Muscle layer of colon (tissue), 2 donors: ENCODE results near the gene JMY.

Experiments used
- H3K27ac ChIP-seq: one replicate; pipeline ENCODE4 v1.7.0; 2013; ENCODE audit warnings: low read depth, mild to moderate bottlenecking, low read length, moderate library complexity
- H3K27me3 ChIP-seq, 2 donors: one replicate each; pipeline ENCODE4 v1.7.0; 2013; ENCODE audit warnings: low read length in 2 of 2, mild to moderate bottlenecking in 2 of 2; ENCODE audit not compliant: insufficient read depth in 2 of 2, control insufficient read depth in 1 of 2
- H3K36me3 ChIP-seq: one replicate; pipeline ENCODE4 v1.7.0; 2013; ENCODE audit warnings: mild to moderate bottlenecking, low read length; ENCODE audit not compliant: insufficient read depth
- H3K4me1 ChIP-seq: one replicate; pipeline ENCODE4 v1.7.0; 2013; ENCODE audit warnings: mild to moderate bottlenecking, low read length; ENCODE audit not compliant: insufficient read depth
- H3K4me3 ChIP-seq, 2 donors: one replicate each; pipeline ENCODE4 v1.7.0; 2013; ENCODE audit warnings: low read length in 2 of 2, low read depth in 1 of 2, mild to moderate bottlenecking in 1 of 2, moderate library complexity in 1 of 2
- H3K9ac ChIP-seq: one replicate; pipeline ENCODE4 v1.7.0; 2013; ENCODE audit warnings: low read length
- H3K9me3 ChIP-seq: one replicate; pipeline ENCODE4 v1.7.0; 2013; ENCODE audit warnings: mild to moderate bottlenecking, low read length
- donor health status: abdominal sarcoma.
- donor health status: Adenocarcinoma of cecum.

JMY gene

DNA sequence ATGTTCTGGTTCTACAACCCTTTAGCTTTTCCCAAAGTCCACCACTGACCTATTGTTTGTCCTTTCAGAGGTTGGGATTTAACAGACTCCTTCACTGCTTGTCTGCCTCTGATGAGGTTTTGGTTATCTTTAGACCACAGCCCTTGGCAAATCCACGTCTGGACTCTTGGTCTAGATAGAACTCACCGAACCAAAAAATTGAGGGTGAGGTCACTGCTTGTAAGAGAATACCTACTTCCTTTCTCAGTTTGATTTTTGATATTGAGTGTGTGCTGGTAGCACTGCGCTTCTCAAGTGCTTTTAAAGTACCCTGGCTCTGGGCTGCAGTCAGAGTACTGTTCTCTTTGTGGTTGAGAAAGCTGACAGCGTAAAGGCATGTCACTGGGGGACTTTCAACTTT, 61.7 kb downstream of the JMY start:
- Histone ChIP-seq H3K9me3 (no peaks in the 10 kb centered on the region), H3K27me3 (no peaks in the 10 kb centered on the region), H3K4me1 (peaks cover 18% of the 10 kb centered on the region), H3K27ac (no peak overlapping the region), H3K9ac (no peak overlapping the region), H3K36me3 (peaks cover 28% of the 10 kb centered on the region), H3K4me3 (no peak overlapping the region)

DNA sequence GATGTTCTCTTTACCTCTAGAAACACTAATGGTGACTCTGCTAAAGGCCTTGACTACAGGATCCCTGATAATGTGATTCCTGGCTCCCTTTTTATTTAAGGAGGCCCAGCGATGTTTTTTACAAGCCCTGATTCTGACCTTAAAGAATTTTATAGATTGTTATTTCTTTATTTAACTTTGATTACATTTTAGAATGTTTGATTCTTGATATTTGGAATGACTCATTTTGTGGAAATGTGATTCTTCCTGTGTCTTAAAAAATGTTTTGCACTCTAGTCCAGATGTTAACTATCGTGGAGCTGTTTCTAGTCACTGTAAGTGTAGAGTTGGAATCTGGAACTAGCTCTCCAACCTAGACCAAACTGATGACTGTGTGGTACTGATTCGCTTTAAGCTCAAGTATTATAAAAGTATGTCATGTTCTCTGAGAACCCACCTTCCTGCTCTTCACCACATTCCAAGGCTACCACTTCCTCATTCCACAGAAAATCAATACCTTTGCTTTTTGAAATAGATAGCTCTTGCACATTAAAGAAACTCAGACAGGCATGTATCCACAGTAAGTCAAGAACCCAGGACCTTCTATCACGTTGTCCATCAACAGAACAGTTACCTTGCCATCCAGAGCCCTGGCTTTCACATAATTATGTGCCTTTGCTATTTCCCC, 65.2 kb downstream of the JMY start:
- H3K9me3 ChIP-seq = no peaks in the 10 kb centered on the region
- H3K4me1 ChIP-seq = peaks cover 14% of the 10 kb centered on the region
- H3K36me3 ChIP-seq = peaks cover 29% of the 10 kb centered on the region
- no peaks in the 10 kb centered on the region for H3K27me3 ChIP-seq
- H3K4me3 ChIP-seq = no peak overlapping the region
- no peak overlapping the region for H3K9ac ChIP-seq
- no peak overlapping the region for H3K27ac ChIP-seq

DNA sequence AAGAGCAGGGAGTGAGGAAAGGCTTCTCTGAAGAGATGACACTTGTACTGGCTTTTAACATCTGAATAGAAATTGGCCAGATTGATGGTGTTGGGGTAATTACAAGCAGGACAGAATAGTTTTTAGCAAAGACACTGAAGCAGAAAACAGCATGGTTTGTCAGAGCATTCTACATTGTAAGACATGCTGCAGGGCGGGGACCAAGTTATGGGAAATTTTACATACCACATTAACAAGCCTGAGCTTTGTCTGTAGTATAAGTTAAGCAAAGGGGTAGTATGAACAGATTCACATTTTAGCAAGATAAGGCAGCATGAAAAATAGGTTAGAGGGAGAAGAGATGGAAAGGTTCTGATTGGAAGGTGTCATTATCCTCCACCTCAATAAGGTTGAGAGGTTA, 66.5 kb downstream of the JMY start:
- Histone ChIP-seq H3K4me1 (peaks cover 4% of the 10 kb centered on the region), H3K27ac (no peak overlapping the region), H3K9me3 (no peaks in the 10 kb centered on the region), H3K9ac (no peak overlapping the region), H3K4me3 (no peak overlapping the region), H3K27me3 (no peaks in the 10 kb centered on the region), H3K36me3 (peaks cover 38% of the 10 kb centered on the region)

DNA sequence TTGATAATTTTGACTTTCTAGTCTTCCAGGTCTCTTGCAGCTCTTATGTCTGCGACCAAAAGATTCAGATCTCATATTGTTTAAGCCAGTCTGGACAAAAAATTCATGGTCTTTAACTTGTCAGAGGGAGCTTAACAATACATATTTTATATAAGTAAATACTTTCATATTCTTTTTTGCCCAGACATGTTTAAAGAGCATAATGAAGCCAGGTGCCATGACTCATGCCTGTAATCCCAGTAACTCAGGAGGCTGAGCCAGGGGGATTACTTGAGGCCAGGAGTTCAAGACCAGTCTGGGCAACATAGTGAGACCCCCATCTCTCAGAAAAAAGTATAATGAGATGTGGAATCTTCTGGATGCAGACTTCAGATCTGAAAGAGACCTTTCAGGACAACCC, 69.8 kb downstream of the JMY start:
- no peak overlapping the region for H3K27ac ChIP-seq
- no peak overlapping the region for H3K9ac ChIP-seq
- H3K9me3 ChIP-seq = no peaks in the 10 kb centered on the region
- H3K27me3 ChIP-seq = no peaks in the 10 kb centered on the region
- peaks cover 32% of the 10 kb centered on the region for H3K36me3 ChIP-seq
- no peaks in the 10 kb centered on the region for H3K4me1 ChIP-seq
- no peak overlapping the region for H3K4me3 ChIP-seq

DNA sequence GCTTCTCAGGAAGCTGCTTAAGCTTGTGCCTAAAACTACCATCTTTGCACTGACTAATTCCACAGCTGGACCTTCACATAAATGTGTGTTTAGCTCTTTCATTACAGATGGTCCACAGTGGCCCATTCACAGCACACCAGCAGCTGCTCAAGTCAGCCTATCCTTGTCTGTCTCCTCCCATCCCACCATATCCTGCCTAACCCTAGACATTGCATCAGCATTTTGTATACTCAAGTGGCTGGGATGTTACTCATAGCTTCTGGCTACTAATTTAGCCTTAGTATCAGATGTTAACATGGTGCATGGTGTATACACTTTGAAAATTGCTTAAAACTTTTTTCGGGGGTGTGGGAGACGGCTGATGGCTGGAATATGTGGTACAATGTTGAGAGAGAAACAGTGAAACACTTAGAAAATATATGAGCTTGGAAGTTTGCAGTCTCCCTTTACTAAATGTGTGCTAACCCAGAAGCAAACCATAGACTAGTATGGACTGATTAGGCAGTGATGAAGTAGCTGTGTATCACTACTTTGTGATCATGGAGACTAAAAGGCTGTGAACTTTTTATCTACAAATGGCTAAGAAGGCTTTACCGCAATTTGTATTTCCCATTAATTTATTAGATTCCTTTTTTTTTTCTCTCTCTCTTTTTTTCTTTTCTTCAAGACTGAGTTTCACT, 83.1 kb downstream of the JMY start:
- Histone ChIP-seq H3K27ac (no peak overlapping the region), H3K4me1 (no peaks in the 10 kb centered on the region), H3K36me3 (peaks cover 38% of the 10 kb centered on the region), H3K9me3 (no peaks in the 10 kb centered on the region), H3K27me3 (no peaks in the 10 kb centered on the region), H3K9ac (no peak overlapping the region), H3K4me3 (no peak overlapping the region)

DNA sequence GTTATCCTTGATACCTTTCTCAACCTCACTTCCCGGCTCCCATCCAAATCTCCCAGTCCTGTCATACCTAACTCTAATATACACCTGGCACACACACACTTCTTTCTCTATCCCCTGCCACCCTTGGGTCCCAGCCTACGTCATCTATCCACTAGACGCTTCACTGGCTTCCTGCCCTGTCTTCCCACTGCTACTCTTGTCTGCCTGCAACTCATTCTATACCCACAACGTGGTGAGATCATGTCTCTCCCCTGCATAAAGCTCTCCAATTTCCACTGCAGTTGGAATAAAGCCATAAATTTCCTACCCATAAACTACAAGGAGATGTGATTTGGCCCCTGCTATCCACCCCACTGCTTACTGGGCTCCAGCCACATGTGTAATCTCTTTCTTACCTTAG, 93.5 kb downstream of the JMY start:
- Histone ChIP-seq H3K9ac (no peak overlapping the region), H3K4me3 (no peak overlapping the region), H3K27me3 (no peaks in the 10 kb centered on the region), H3K27ac (no peak overlapping the region), H3K9me3 (no peaks in the 10 kb centered on the region), H3K36me3 (no peaks in the 10 kb centered on the region), H3K4me1 (no peaks in the 10 kb centered on the region)

DNA sequence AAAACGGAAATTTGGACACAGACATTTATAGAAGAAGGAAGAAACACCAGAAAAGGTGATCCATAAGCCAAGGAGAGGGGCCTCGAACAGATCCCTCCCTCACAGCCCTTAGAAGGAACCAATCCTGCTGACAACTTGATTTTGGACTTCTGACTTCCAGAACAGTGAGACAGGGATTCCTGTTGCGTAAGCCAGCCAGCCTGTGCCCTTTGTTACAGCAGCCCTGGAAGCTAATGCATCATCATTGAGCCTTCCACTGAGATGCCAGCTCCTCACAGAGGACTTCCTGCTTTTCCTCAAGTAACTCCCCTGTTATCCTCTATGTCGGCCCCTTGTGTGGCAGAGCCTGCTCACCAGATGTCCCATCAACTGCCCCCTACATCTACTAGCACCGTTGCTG, 94.1 kb downstream of the JMY start:
- Histone ChIP-seq H3K4me1 (no peaks in the 10 kb centered on the region), H3K27me3 (no peaks in the 10 kb centered on the region), H3K27ac (no peak overlapping the region), H3K9me3 (no peaks in the 10 kb centered on the region), H3K36me3 (no peaks in the 10 kb centered on the region), H3K4me3 (no peak overlapping the region), H3K9ac (no peak overlapping the region)

DNA sequence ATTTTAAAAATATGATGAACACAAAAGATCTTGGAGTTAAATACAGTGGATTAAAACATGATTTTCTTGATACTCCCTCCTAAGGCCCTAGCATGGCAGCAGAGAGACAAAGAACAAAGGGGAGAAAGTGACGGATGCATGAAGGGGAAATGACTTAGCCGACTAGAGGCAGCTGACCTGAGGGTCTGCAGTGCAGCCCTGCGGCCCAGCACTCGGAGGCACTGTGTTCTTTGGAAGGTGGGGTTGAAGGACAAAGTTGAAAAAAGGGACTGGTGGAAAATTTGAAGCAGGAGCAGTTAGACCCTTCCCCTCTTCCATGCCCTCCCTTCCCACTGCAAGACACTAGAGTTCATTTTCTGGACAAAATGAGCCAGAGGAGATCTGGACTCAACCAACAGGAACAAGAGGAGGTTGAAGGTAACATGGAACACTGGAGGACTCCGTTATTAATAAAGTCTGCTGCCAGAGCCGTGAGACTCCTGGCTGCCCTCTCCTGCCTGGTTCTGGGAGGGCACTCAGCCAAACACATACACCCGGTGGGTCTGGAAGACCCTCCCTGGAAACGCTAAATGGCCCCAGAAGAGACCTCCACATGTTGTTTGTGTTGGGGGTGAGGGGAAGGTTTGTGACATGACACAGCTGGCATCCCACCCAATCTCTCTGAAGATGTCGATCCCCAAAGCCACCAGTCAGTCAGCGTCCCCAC, 98.1 kb downstream of the JMY start:
- H3K9ac ChIP-seq = no peak overlapping the region
- H3K9me3 ChIP-seq = no peaks in the 10 kb centered on the region
- no peak overlapping the region for H3K4me3 ChIP-seq
- no peaks in the 10 kb centered on the region for H3K36me3 ChIP-seq
- H3K4me1 ChIP-seq = no peaks in the 10 kb centered on the region
- H3K27me3 ChIP-seq = no peaks in the 10 kb centered on the region
- no peak overlapping the region for H3K27ac ChIP-seq

DNA sequence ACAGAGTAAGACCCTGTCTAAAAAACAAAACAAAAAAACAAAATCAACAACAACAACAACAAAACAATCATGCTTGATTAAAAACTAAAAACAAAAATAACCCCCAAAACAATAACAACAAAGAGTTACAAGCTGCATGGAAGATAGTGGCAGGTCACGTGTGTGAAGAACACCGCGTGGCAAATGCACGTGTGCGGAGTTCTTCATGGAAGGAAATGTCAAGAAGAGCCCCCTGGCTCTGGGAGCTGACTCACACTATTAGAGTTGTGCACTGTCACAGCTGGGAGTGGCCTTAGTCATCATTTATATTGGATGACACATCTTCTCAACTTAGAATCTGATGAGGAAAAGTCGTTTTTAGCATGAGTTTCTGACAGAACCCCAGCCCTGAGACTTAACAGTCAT, 110.5 kb downstream of the JMY start:
- no peaks in the 10 kb centered on the region for H3K36me3 ChIP-seq
- no peaks in the 10 kb centered on the region for H3K4me1 ChIP-seq
- H3K9me3 ChIP-seq = no peaks in the 10 kb centered on the region
- H3K9ac ChIP-seq = no peak overlapping the region
- no peak overlapping the region for H3K4me3 ChIP-seq
- H3K27me3 ChIP-seq = no peaks in the 10 kb centered on the region
- H3K27ac ChIP-seq = no peak overlapping the region

DNA sequence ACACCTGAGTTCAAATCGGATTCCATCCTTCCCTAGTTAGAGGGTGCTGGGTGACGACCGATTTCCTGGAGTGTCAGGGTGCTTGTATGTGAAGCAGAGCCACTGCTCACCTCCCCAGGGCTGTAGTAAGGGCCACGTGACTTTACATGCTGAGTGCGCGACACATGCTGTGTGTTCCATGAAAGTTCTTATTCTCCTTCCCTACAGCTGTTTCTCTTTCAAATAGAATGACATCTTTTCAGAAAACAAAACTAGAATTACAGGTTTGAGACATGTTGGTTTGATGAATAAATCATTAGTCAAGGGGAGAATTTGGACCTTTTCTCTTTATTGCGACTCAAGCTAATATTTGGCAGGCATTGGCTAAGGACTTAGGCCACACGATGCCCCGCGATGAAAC, 113.1 kb downstream of the JMY start:
- H3K27me3 ChIP-seq = no peaks in the 10 kb centered on the region
- H3K4me3 ChIP-seq = no peak overlapping the region
- H3K9ac ChIP-seq = no peak overlapping the region
- H3K36me3 ChIP-seq = no peaks in the 10 kb centered on the region
- H3K27ac ChIP-seq = no peak overlapping the region
- H3K9me3 ChIP-seq = no peaks in the 10 kb centered on the region
- H3K4me1 ChIP-seq = no peaks in the 10 kb centered on the region

DNA sequence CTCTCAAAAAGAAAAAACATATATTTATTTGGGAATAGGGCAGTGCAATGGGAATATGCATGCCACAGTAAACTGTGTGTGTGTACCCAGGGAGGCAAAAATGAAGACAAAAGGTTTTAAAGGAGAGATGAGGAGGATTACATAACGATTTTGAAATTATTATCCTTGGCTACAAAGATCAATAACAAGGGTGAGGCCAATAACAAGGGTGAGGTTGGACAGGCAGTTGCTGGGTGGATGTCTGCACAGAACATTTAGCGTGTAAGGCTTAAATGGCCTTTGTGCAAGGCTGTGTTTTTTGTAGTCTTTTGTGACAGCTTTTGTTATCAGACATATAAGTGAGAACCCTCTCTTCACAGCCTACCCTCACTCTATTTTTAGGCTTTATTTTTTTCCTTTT, 114.0 kb downstream of the JMY start:
- Histone ChIP-seq H3K9ac (no peak overlapping the region), H3K27ac (no peak overlapping the region), H3K4me1 (no peaks in the 10 kb centered on the region), H3K9me3 (no peaks in the 10 kb centered on the region), H3K27me3 (no peaks in the 10 kb centered on the region), H3K4me3 (no peak overlapping the region), H3K36me3 (no peaks in the 10 kb centered on the region)
